ENCODE results near the gene SIGLEC1.

The SIGLEC1 gene

DNA sequence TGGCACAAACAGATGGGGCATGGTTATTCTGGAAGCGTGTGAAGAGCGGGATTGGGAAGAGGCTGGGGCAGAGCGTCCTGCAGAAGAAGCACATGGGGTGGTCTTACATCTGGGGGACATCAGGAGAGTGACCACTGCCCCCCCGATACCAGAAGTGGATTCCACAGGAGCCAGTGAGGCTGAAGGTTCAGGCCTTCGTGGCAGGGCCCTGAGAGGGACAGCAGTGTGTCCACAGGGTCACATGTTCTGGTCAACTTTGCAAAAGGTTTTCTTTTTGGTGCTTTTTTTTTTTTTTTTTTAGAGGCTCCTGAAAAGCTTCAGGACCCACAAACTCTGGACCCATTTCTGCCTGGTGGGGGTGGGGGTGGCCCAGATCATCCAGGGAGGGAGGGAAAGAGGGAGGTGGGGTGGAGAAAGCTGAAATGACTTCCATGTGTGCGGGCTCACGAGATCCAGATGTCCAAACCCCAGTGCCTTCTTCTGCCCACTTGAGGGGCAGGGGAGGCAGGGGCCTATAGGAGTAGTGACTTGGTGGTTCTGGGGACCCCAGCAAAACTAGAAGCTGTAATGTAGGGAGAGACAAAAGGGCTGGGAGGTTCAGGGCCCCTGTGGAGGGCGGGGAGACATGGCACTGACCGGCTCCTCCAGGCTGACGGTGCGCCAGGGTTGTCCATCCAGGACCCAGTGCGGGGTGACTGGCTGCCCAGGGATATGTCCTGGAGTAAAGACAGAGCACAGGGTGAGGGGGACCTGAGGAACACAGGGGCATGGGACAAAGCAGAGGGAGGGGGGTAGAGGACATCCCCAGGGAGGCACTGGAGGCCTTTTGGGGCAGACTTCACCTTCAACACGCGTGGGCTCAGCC, 33.3 kb downstream of the SIGLEC1 start:
- DNase-seq, result no peak

DNA sequence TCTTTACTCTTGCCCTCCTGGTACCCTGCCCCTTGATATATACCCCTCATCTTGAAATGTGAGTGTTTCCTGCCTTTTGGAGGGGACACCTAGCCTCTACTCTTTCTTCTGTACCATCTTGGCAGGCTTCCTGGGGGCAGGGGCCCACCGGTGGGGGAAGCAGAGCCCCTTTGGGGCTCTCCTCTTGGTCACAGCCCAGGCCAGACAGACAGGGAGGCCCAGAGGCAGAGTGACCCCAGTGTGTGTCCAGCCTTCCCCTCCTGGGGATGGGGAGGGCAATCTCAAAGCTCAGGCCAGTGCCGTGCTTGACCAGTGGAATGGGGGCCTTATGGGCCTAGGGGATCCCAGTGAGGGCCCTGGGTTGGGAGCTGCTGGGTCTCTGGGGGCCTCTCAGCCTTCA, 34.2 kb downstream of the SIGLEC1 start:
- no peak for DNase-seq

DNA sequence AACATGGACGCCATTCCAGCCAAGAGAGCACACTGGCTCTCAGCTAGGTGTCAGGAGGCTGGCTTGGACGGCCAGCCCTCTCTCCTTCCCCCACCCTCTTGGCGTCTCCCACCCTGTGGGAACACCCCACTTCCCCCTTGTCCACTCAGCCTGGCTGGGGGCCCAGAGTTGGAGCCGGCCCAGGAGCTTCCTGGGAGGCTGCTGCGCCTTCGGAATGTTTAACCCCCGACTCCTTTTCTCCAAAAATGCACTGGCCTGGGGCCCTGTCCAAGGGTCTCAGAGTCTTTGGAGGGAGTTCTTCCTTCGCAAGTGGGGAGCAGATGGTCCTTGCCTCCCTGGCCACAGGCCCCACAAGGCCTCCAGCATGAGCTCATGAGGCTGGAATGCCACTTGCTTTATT, 34.7 kb downstream of the SIGLEC1 start:
- peak in 1 of 2 experiments; percentile 50 for DNase-seq

DNA sequence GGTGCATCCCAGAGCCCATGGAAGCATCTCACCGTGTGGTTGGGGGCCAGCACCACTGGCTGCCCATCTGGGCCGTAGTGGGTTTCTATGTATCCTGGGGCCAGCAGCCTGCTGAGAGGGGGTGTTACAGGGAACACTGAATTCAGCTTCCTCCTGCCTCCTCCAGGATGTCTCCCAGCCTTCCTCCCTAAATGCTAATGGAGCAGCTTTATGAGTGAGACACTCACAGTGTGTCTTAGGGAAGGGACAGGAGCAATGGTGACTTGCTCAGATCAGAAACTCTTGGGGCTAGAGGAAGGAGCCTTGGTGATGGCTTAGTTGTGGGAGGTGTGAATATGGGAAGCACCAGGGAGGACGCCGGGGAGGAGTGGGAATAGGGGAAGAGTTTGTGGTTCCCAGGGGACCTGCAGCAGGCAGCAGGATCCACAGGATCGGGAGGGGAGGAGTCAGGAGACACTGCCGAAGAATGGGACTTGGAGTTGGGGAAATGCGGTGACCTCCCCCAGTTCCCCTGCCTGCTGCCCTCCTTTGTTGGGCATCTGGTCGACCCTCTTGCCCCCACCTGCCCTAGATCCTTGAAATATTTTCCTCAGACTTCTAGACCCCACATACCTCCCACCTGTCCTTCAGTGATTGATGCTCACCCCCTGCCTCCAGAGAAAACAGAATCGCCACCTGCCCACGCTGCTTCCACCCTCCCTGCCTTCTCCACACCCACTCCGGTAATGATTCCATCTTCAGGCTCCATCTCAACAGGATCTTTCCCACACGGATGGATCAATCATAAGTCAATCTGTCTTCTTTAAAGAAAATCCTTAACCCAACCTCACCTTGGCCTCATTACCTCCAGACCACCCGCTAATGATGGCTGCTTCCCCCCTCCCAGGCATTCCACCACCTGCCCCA, 37.2 kb downstream of the SIGLEC1 start:
- DNase-seq, result no peak

DNA sequence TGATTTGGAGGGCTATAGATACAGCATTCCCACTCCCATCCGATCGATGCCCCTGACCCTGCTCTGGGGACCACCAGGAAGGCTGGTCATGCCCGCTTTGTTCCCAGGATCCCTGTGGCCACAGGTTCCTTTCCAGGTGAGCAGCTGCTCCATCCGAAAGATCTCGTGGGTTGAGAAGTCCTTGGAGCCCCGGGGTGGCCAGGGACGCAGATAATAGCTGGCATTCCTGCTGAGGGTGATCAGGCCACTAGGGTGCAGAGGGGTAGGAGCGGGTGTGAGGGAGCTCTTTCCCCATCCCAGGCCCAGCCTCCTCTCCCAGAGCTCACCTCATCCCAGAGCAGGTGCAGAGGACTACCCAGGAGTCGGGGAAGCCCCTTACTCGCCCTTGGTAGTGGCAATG, 38.0 kb downstream of the SIGLEC1 start:
- DNase-seq, result no peak

DNA sequence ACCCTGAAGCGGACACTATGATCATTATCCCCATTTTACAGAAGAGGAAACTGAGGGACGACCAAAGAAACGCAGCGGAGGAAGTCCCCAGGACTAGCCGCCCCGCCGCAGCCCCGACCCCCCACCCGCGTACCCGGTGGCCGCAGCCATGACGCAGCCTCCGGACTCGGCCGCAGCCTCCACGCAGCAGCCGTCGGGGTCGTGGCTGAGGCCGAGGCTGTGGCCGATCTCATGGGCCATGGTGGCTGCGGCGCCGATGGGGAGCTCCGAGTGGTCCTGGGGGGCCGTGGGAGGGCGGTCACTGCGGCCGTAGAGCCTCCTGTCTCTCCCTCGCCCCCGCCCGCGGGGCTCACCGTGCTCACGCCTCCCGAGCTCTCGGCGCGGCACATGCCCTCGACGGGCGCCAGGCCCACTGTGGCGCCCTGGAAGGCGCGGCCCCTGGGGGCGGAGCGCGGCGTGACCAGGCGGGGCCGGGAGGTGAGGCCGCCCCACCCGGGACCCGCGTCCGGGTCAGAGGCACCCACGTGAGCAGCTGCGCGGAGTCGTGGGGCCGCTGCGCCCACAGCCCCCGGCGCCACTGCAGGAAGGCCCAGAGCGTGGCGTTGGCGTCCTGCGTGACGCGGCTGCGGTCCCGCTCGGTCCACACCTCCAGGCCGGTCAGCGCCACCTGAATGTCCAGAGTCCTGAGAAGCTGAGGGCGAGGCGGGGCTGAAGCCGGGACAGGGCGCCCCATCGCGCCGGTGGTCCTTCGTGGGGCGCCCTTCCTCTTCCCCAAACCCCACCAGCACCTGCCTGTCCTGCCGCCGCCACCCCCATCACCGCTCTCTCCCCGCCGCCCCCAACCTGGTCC, 39.0 kb downstream of the SIGLEC1 start:
- DNase-seq, result no peak

DNA sequence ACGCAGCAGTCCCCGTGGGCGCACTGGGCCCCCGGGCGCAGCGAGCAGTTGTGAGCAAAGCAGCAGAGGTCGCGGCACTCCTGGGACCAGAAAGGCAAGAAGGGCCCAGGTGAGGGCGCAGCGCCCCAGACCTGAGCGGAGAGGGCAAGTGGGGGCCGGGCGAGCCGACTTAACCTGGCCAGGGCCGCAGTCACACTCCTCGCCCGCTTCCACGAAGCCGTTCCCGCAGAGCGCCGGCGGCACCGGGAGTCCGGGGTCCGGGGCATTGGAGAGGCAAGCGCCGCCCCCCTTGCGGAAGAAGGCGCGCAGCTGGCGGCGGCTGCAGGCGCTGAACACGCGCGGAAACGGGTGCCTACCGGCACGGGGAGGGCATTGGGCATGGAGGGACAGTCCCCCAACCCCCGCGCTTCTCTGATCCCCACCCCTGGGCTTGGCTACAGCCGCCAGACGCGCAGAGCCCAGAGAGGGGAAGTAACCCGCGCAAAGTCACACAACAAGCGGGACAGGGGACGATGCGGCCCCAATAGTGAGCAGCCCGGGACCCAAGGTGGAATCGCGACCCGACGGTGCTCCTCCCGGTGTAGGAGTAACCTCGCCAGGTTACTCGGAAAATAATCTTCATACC, 39.7 kb downstream of the SIGLEC1 start:
- no peak for DNase-seq

DNA sequence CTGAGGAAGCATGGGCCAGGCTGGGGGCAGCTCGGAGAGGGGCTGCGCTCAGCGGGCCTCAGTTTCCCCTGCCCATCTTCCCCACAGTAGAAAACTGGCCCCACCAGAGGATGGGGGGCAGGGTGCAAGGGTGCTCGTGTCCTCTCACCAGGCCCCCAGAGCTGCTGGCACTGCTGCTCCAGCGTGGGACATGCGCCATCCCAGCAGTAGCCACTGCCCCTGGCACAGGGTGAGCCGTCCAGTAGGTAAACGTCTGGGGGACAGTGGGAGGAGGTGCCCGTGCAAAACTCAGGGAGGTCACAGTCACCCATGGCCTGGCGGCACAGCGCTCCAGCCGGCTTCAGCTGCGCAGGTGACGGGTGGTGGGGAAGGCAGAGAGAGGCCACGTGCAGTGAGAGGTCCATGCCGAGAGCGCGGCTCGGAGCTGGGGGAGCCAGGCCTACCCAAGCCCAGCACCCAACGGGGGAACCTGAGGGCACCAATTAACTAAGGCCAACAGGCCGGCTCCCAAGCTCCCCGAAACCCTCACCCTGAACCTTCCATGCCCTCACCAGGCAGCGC, 40.3 kb downstream of the SIGLEC1 start:
- DNase-seq, result no peak

DNA sequence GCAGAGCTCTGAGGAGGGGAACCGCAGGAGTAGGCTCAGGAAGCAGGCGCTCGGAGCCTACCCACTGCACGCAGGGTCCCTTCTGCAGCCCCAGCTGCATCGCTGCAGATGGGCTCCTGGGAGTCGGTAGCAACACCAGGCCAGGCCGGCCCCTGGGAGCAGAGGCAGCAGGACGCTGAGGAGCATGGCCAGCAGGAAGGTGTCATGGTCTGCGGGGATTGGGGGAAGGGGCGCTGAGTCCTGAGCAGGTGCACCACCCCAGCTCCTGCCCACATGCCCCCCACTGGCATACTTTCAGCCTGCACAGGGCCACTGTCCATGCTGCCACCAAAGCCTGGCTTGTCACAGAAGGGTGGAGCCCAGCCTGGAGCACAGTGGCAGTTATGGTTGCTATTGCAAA, 41.5 kb downstream of the SIGLEC1 start:
- no peak for DNase-seq

DNA sequence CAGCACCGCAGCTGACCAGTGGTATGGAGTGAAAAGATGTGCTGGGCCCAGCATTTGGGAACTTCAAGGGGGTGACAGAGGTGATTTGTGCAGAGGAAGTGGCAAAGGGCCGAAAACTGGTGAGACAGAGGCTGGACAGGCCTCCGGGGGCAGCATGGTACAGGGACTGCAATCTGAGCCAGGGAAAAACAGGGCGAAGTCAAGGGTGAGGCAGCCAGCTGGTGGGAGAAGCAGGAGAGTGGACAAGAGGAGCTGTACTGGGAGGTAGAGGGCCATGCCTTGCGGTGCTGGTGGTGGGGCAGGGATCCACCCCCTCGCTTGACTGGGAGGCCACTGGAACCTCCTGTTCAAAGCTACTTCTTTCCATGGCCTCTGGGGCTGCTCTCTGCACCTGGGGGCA, 41.9 kb downstream of the SIGLEC1 start:
- DNase-seq, result no peak

DNA sequence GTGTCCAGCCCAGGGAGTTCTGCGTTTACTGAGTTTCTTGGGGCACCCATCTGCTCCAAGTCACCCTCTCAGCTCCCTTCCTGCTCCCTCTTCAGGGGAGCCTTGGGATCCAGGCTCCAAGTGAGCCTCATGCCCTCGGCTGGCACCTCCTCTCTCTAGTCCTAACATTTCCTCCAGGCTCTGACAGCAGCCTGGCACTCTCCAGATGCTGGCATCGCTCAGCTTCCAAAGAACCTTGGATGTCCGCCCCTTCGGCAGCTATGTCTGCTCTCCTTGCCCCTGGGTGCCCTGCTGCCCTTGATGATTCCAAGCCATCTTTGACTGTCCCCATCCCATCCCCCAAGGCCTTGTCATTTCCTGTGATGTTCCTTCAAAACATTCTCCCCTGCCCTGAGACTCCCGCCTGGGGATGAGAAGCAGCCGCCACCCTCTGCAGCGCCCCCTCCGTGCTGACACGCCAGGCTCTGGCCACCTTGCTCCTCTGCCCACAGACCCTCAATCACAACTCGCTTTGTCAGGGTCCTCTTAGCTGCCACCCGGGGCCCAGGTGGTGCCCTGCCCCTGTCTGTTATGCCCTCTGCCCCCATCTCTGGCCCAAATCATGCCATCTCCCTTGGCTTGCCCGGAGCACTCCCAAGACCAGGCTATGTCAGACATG, 42.6 kb downstream of the SIGLEC1 start:
- DNase-seq, result no peak

DNA sequence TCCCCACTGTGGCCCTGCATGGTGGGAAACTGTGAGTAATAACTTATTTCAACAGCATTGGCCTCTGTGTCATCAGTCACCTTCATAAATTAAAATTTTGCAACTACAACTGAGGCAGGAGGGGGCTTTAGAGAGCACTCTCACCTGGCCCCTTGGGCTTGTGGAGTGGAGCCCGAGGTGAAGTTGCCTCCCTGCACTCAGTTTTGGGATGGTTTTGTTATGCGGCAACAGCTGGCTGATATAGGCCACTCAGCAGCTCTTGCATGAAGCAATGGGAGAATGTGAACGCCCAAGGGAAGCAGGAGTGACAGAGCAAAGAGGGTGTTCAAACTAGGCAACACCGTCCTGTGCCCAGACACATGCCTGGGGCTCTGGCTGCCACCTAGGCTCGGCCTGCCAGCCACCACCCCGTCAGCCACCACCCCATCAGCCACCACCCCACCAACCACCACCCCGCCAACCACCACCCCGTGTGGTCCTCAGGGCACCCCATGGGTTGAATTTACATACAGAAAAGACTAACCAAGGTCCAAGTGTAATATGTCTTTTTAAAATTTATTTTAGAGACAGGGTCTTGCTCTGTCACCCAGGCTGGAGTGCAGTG, 44.9 kb downstream of the SIGLEC1 start:
- no peak for DNase-seq

DNA sequence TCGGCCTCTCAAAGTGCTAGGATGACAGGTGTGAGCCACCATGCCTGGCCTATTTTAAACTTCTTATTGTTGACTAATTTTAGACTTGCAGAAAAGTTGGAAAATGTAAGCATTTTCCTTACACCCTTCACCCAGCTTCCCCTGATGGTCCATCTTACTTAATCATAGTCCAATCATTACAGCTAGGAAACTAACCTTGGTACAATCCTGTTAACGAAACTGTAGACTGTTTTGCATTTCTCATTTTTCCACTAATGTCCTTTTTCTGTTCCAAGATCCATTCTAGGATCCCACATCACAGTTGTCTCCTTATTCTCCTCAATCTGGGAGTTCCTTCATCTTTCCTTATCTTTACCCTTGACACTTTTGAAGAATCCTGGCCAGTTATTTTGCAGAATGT, 48.5 kb downstream of the SIGLEC1 start:
- DNase-seq, result no peak

DNA sequence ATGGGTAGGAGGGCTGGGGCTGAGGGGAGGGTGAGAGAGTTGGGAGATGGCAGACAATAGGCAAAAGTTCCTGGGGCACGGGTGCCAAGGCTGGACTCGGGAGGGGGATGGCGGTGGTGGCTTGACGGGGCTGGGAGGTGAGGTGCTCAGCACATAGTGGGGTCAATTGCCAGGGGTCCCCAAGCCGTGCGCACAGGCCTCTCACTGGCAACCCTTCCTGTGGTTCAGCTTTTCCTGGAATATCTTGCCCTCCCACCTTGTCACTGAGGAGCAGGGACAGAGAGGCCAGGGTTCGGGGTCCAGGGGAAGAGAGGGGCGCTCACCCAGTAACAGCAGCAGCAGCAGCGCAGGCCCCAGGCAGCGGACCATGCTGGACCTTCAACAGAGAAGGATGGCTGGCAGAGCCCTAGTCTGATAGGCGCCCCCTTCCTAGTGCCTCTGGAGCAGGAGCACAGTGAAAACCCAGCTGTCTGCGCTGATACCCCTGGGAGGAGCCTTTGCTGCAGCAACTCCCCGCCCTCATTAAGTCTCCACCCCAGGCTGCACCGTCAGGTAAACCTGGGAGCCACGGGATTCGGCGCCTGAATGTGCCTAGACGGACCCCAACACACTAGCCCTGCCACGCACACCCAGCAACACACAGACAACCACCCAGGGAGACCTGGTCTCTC, 49.2 kb downstream of the SIGLEC1 start, which contains the start of gene GFRA4:
TSS of gene GFRA4 (minus strand) at position 369 of the 671 bp plus-strand sequence. CDS start at position 369, 0 bp downstream.
- no peak for DNase-seq
